HepG2 (cell line): ENCODE measurements around the gene LRRC8D.

Experiments used
- CREM ChIP-seq, 2 experiments: sonication (generic) in 1 of 2; formaldehyde crosslinking in 1 of 2; IDR thresholded peaks; 2 replicates each; pipeline versions ENCODE4 v1.4.0 to v1.6.1; 2016 to 2020; ENCODE audit warnings: antibody characterized with exemption in 1 of 2, mild to moderate bottlenecking in 1 of 2, missing genetic modification reagents in 1 of 2
- EZH2 ChIP-seq: conservative IDR thresholded peaks from 2 replicates; pipeline ENCODE4 v1.6.1; 2012; ENCODE audit warnings: mild to moderate bottlenecking, low read depth, low read length, moderate library complexity
- JUND ChIP-seq: sonication (generic); formaldehyde crosslinking; IDR thresholded peaks from 2 replicates; pipeline ENCODE4 v1.8.0; 2022; ENCODE audit warnings: mild to moderate bottlenecking, missing genetic modification reagents
- PAX8 ChIP-seq: sonication (generic); formaldehyde crosslinking; IDR thresholded peaks from 2 replicates; pipeline ENCODE4 v1.8.0; 2022; ENCODE audit warnings: mild to moderate bottlenecking, missing genetic modification reagents, borderline replicate concordance
- POLR2AphosphoS5 ChIP-seq: IDR thresholded peaks from 2 replicates; pipeline ENCODE4 v1.6.1; 2012; ENCODE audit warnings: low read depth, low read length
- TAF15 ChIP-seq: fragments of 200-400 bp; formaldehyde crosslinking; IDR thresholded peaks from one replicate; pipeline ENCODE4 v1.6.1; 2018; ENCODE audit warnings: mild to moderate bottlenecking, low read depth, low read length; ENCODE audit not compliant: poor library complexity, severe bottlenecking
- ZNF230 ChIP-seq: sonication (generic); formaldehyde crosslinking; IDR thresholded peaks from 2 replicates; pipeline ENCODE4 v1.4.0; 2020; ENCODE audit warnings: mild to moderate bottlenecking, missing genetic modification reagents
- ZNF572 ChIP-seq: sonication (generic); formaldehyde crosslinking; IDR thresholded peaks from 2 replicates; pipeline ENCODE4 v1.5.1; 2020; ENCODE audit warnings: mild to moderate bottlenecking, missing genetic modification reagents
- TF ChIP-seq, protein P1 (sequence below): sonication (generic); formaldehyde crosslinking; IDR thresholded peaks from 2 replicates; pipeline ENCODE4 v1.5.0; 2020; ENCODE audit warnings: mild to moderate bottlenecking, missing genetic modification reagents, moderate library complexity
- TF ChIP-seq, protein P2 (sequence below): IDR thresholded peaks from 2 replicates; pipeline ENCODE4 v1.6.1; 2012; ENCODE audit warnings: inconsistent platforms

DNA sequence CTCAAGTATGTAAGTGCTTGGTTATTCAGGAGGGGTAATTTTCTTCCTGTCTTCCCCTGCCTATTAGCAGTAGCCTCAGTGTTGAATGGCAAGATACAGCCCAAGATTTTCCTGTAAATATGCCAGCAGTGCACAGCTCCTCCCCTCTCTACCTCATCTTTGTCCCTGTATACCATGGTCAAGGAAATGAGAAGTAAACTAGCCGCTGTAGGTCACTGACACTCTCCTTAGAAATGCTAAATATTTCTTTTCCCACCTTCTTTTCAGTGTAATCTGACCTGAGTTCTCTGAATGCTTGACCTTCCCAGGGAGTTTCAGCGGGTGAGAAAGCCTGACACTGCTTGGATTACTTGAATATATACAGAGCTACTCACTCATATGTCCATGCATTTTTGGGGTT, 89.9 kb downstream of the LRRC8D start:
- TF ChIP-seq, protein P1, sequence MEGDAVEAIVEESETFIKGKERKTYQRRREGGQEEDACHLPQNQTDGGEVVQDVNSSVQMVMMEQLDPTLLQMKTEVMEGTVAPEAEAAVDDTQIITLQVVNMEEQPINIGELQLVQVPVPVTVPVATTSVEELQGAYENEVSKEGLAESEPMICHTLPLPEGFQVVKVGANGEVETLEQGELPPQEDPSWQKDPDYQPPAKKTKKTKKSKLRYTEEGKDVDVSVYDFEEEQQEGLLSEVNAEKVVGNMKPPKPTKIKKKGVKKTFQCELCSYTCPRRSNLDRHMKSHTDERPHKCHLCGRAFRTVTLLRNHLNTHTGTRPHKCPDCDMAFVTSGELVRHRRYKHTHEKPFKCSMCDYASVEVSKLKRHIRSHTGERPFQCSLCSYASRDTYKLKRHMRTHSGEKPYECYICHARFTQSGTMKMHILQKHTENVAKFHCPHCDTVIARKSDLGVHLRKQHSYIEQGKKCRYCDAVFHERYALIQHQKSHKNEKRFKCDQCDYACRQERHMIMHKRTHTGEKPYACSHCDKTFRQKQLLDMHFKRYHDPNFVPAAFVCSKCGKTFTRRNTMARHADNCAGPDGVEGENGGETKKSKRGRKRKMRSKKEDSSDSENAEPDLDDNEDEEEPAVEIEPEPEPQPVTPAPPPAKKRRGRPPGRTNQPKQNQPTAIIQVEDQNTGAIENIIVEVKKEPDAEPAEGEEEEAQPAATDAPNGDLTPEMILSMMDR (CRISPR knock-in tag), result no peak
- TF ChIP-seq POLR2AphosphoS5 (no peak), CREM (IDR thresholded peaks at IDR 0.05) (no peak), CREM (CRISPR knock-in tag; IDR thresholded peaks at IDR 0.05) (no peak), EZH2 (no peak), ZNF572 (CRISPR knock-in tag) (no peak), JUND (no peak), TAF15 (no peak), PAX8 (CRISPR knock-in tag) (no peak), ZNF230 (no peak)
- TF ChIP-seq, protein P2, sequence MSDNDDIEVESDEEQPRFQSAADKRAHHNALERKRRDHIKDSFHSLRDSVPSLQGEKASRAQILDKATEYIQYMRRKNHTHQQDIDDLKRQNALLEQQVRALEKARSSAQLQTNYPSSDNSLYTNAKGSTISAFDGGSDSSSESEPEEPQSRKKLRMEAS, result no peak
